Caki2 (cell line): ENCODE results near the gene ICAM3. TPM values are rescaled to one million over a fixed set of nuclear protein-coding genes. Genes with fewer than 3 reads are reported as not detected.
A peak's percentile ranks its signal among the peaks of the same experiment; 100 is the strongest.

Experiments
- DNase-seq: peaks from one replicate; pipeline ENCODE4 v3.0.0-alpha.2; 2015; ENCODE audit warnings: low read depth
- in situ Hi-C: cut with HindIII; loops from 2 replicates; pipeline ENCODE4 v1.10.0; 2016; ENCODE audit warnings: low sequenced_read_pairs, low pct_unique_long_range_greater_than_20kb, mixed read lengths
- total RNA-seq: library from RNA; depleted of rRNA; stranded (reverse); fragments of >200 nt; shearing (Covaris generic); gene quantifications from 2 replicates; pipeline ENCODE4 v1.2.3, GENCODE V29; 2014; ENCODE audit warnings: low replicate concordance

ICAM3 gene
- total RNA-seq, 1 experiment from 2014 or later, result 10.1 TPM

DNA sequence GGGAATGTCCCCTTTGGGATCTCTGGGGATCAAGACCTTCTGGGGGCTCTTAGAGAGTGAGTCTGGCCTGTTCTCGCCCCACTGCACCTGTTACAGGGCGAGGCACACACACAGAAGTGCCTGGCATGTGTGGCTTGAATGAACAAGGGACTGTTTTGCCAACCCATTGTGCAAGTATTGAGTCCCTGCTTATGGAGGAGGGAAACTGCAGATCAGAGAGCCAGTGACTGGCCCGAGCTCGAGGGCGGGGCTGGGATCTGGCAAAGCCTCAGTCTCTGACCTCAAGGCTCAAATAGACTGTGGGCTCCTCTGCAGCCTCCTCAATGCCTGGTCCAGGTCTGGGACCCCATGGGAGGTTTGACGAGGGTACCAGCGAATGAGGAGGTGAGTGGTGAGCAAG lies 11.6 kb downstream of the ICAM3 start:
- in situ Hi-C loops, result no loop called here
- no peak for DNase-seq

DNA sequence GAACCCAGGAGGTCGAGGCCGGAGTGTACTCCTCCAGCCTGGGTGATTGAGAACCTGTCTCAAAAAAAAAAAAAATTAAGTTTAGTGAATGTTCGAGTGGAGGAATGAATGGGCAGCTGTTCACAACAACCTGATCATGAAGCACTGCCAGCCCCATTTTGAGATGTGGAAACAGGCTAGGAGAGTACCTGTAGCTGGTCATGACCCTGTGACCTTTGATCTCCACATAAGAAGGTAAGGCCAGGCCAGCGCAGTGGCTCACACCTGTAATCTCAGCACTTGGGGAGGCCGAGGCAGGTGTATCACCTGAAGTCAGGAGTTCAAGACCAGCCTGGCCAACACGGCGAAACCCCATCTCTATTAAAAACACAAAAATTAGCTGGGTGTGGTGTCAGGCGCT lies 13.7 kb downstream of the ICAM3 start:
- no peak for DNase-seq
- in situ Hi-C loops, result no loop called here

DNA sequence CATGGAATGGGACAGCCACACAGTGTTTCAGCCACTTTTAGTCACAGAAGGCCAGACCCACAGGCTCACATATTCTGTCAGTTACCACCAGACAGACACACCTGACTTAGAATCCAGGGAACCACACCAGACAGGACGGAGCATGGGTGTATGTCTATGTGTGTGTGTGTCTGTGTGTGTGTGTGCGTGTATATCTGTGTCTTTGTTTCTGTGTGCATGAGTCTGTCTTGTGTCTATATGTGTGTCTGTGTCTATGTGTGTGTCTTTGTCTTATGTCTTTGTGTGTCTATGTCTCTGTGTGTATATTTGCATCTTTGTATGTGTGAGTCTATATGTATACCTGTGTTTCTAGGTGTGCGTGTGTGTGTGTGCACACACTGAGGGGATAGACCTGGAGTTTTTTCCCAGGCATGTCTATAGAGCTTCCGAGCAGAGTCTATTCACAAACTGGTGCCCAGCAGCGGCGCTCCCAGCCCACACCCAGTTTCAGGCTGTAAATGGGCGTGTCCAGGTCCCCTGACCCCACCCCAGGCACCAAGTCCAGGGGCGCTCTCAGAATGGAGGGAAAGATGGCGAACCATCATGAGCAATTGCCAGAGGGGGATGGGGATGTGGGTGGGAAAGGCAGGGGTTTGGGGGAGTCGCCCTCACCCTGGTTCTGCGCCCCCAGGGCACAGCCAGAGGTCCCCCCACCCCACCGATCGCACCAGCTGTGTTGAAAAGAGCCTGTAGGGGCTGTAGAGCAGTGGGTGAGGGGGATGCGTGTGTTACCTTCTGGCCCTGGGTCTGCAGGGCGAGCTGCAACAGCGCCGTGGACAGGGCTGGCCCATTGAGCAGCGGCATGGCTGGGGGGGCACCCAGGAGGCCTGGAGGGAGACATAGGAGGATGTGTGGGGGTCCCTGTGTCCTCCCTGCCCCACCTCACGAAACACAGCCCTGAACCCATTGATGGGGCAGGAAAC lies 17.3 kb downstream of the ICAM3 start:
- in situ Hi-C loops, result no loop called here
- DNase-seq, result no peak

DNA sequence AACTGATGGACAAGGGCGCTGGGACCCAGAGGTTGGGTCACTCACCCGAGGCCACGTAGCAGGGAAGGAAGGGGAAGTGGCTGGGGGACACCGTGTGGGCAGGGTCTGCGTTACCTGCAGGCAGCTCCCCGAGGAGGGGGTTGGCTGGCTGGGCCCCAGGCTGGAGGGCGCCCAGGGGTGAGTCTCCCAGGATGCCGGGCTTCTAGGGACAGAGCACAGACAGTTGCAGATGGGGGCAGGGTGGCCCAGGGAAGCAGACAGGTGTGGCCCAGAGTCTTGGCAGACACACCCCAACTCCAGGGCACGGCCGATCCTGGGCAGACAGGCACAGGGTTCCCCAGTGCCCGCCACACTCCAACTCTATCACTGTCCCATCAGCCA lies 18.0 kb downstream of the ICAM3 start:
- in situ Hi-C loops, result no loop called here
- DNase-seq, result no peak

DNA sequence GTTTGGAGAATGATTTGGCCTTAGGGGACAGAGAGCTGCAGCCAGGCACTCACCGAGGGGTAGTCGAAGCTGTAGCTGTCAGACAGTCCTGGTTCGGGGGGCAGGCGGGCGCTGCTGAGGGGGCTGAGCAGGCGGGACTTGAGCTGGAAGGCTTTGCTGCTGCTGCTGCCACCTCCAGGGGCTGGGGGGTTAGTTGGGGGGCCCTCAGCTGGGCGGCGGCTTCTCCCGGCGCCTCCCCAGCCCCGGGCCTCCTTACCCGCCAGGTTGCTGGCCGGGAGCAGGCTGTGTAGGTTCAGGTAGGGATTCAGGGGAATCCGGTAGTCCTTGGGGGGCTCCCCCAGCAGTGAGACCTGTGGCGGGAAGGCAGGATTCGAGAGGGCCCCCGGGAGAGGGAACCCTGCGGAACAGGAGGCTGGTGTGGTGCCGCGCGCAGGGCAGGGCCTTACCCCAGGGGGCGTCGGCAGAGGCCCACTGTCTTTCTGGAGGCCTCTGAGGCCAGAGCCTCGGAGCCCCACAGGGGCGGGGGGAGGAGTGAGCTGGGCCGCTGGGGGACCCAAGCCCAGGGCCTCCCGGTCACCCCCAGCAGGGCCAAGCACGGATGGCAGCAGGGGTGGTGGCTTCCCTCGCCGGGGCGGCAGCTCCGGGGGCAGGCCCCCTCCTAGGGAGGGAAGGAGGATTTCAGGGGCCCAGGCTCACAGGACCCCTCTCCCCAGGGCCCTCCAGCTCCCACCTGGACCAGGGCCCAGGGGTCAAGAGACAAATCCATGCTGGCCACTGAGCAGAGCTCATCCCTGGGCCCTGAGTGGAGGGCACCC lies 18.6 kb downstream of the ICAM3 start:
- no peak for DNase-seq
- in situ Hi-C loops, result no loop called here

DNA sequence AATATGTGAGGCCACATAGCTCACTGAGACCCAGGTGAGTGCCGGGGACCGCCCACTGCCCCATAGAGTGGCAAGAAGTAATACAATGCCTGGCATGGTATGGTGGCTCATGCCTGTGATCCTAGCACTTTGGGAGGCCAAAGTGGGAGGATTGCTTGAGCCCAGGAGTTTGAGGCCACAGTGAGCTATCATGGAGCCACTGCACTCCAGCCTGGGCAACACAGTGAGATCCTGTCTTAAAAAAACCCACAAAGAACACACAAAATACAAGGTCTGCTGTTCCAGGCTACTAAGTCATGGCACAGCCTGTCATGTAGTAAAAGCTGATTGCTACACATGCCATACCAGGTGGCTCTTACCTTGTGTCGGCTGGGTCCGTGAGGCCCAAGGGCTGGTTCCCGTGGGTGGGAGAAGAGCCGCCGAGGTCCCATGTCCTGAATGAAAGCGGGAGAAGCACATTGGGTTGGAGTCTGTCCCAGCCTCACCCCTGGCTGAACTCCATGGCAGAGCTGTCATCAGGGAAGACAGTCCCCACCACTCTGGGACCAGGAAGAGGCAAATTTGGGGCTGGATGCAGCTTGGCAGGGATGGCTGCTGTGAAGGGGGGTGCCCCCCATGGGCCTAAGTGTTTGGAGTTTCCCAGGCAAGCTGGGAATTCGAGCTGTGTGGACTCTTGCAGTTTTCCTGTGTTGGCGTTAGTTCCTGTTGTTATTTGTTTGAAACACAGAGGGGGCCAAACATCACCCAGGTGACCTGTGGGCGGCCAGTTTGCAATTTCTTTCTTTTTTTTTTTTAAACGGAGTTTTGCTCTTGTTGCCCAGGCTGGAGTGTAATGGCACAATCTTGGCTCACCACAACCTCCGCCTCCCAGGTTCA lies 20.4 kb downstream of the ICAM3 start:
- DNase-seq, result no peak
- in situ Hi-C loops, result no loop called here

DNA sequence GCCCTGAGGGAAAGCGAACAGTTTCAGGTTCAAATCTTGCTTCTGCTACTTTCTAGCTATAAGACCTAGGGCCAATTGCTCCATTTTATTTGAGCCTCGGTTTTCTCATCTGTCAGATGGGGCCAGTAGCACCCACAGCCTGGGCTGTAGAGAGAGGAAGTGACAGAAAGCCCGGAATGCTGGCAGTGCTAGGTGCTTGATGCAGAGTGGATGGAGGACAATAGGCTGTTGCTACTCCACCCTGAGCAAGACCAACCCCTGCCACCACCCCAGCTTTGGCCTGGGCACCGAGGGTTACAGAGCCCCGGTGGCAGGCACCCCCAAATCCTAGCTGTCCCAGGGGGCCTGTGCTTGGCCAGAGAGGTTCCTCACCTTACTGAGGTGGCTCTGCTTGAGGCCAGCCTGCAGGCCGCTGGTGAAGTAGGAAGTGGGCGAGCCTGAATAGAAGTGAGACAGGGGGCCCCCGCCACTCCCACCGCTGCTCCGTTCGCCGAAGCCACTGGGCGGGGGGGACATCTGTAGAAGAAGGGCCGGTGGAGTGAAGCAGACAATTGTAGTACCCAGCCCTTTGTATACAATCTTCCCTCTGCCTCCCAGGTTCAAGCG lies 21.5 kb downstream of the ICAM3 start:
- in situ Hi-C loops, result no loop called here
- DNase-seq, result no peak

DNA sequence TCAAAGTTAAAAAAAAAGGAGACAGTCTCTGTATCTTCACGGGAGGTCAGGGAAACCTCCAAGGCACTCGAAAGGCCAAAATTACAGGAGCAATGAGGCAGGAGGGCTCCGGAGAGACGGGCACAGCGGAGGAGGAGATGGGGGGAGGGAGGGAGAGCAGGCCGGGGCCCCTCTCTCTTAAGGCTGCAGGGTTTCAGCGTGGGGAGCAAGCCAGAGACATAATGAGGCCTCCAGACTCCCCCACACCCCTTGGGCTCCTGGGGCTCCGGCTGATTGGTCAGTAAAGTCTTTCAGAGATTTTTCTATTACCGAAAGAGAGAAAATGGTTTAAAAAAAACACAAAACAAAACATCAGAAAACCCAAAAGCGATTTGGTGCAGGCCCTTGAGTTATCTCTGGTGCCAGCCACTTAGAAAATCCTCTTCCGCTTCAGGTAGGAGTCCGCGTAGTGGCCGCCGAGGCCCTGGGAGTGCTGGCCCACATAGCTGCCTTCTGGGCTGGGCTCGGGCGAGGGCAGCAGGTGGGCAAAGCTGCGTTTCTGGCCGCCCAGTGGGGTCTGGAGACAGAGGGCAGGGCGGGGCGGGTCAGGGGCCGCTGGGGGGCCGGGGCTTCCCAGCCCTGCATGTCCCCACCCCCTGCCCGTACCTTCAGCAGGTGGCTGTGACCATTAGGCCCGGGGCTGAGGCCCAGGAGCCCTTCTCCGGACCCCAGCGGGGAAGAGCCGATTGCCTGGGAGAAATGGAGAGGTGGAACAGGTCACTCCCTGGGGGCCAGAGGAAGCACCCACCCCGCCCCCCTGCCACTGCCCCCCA lies 22.2 kb downstream of the ICAM3 start:
- in situ Hi-C loops, result no loop called here
- no peak for DNase-seq

DNA sequence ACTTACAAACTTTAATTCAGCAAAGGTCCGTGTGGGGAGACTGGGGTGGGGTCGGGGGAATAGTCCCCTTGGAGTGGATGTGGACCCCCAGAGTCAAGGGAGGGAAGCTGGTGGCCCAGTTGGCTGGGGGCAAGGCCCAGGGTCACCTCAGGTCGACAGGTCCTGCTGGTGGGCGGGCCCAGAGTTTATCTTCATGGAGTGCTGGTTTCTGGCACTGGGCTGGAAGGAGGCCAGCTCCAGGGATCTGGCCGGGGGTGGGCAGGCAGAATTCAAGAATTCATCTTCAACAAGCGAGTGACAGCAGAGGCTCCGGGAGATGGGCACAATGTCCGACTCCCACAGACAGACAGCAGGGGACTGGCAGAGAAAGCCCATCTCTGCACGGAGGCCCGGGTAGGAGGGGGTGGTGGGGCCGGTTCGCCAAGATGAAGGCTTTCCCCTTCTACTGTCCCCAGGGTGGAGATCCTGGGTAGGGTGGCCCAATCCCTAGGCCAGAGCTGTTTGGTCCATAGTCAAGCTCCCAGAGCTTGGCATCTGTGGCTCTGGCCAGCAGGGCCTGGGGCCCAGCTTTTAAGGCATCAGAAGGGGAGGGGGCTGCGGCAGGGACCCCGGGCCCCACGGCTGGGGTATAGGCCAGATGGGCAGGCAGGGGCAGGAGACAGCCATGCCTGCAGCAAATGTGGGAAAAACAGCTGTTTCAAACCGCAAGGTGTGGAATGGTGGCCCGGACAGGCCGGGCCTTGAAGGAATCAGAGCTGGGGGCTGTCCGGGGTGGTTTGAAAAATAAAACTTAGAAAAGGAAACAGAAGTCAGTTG lies 23.0 kb downstream of the ICAM3 start:
- in situ Hi-C loops, result no loop called here
- no peak for DNase-seq

DNA sequence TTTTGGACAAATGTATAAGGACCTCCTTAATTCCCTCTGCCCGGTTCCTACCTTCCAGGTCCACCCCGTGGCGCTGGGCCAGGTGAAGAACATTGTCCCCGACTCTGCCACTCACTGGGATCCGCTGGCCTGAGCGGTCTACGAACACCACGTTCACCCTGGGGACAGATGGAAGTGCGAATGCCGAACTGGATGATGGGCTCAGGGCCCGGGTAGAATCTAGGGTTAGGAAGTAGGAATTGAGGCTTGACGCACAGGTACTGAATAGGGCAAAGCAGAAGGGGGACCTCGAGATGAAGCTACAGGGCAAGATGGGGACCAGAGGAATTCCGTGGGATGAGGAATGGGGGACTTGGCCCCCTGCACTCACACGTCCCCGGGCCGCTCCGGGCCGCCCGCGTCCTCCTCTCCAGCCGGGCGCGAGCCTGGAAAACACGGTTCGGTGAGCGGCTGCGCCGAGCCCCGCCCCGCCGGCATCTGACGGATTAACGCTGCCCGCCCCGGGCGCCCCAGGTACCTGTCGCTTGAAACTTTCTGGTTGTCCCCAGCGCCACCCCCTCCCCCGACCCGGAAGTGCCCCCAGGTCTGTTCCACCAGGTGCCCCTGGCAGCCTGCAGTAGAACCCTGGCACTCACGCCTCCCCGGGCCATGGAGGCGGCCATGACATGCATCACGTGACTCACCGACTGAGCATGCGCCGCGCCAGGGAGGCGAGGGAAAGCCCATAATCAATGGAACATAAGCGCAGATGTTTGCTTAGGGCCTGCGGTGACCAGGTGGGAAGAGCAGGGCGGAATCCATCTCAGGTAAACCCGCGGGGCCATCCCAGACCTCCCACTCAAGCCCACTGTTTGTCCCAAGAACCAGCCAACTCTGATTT lies 23.8 kb downstream of the ICAM3 start, which contains the start of gene FDX2:
TSS of gene FDX2 (minus strand) at position 681 of the 880 bp plus-strand sequence. CDS start at position 662, 19 bp downstream.
- DNase-seq, result peak; percentile 53
- in situ Hi-C loops, result no loop called here

DNA sequence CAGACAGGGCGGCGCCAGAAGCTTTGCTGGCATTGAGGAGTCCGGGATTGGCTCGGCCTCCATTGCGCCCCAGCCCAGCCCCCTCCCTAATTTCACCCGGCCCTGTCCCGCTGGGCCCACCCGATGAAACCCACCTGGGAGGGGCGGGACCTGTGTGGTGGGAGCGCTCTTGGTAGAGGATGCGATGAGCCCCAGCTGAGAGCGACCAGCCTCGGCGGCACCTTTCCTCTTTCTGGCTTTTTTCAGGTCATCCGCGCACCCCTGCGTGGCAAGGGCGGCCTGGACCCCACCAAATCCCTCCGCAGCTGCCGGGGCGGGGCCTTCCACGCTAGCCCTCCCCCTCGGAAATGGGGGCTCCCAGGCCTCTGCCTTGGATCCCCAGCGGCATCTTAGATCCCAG lies 30.0 kb downstream of the ICAM3 start, which contains the start of gene ZGLP1:
TSS of gene ZGLP1 (minus strand) at position 393 of the 400 bp plus-strand sequence.
- in situ Hi-C loops, result no loop called here
- no peak for DNase-seq

DNA sequence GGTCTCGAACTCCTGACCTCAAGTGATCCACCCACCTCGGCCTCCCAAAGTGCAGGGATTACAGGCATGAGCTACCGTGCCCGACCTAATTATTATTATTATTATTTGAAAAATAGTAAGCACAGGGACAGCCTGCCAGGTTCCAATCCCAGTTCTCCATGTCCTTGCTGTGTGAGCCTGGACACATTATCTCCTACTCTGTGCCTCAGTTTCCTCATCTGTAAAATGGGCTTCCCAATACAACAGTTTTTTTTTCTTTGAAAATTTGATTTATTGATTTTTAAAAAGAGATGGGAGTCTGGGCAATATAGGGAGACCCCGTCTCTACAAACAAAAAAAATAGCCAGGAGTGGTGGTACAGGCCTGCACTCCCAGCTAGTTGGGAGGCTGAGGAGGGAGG lies 33.1 kb downstream of the ICAM3 start:
- DNase-seq, result no peak
- in situ Hi-C loops, result no loop called here

DNA sequence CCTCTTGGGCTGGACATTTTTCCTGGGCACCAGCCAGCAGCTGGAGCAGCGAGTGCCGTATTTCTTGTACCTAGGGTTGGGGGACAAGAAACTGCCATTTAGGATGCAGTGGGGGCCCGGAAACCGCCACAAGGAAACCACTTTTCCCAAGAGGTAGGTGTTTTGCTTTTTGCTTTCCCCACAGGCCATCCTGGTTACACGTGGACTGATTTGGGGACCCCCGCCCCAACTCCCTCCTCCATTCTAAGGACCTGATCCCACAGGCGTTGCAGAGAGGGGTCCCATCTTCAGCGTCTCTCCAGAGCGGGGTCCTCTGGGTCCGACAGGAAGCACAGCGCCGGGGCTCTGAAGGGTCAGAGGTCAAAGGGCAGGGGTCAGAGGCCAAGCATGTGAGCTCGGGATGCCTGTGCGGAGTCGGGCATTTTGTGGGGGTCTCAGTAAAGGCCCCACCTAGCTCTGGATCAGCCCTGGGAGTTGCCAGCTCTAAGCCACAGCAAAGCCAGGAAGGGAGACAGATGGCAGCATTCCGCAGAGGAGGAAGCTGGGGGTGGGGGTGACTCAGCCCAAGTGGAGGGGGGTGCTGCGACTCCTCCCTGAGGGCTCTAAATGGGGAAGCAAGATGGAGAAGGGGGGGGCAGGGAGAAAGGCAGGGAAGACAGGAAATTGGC lies 34.2 kb downstream of the ICAM3 start:
- in situ Hi-C loops, result no loop called here
- DNase-seq, result no peak

DNA sequence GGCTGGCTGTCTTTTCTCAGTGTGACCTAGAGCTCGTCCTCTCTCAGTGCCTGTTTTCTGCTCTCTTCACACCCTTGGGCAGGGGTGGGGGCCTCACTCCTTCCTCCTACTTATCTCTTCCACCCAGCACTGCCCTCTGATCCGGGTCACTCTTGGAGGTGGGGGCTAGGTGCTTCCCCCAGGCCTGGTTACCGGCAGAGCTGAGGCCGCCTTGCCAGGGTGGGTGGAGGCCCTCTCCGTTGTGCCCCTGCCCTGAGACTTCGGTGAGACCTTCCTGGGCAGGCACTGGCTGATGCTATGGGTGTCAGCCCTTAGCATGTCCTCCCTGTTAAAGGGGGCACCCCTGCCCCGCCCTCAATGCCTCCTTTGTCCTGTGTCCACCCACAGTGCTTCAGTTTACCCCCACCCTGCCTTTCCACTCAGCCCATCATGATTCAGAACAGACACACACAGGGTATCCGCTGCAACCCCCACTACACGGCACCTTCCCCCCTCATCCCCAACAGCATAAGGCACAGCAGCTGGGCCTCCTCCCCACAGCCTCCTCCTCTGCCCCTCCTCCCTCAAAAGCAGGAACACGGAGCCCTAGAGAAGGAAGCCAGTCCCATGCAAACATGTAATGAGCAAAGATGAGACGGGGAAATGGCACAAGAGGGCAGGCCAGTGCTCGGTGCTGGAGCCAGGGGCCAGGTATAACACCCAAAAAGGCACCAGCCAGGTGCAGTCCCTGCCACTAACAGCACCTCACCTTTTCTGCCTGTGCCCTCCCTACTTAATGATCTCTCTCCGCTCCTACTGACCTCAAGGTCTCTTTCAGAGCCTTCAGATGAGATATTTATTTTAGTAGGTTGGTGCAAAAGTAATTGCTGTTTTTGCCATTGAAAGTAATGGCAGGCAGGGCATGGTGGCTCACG lies 39.6 kb downstream of the ICAM3 start:
- in situ Hi-C loops, result no loop called here
- no peak for DNase-seq
